Nephron (organoid): ENCODE results near the gene DCAF11.
A peak's percentile ranks its signal among the peaks of the same experiment; 100 is the strongest.

ENCODE experiments used
- H3K27ac Mint-ChIP-seq, 3 experiments: 2 replicates each; pipeline ENCODE4 v1.8.0; 2020; ENCODE audit warnings: mixed read lengths in 3 of 3, mild to moderate bottlenecking in 2 of 3, moderate library complexity in 1 of 3
- H3K27me3 Mint-ChIP-seq: 2 replicates; pipeline ENCODE4 v1.8.0; 2021; ENCODE audit warnings: low read depth, mild to moderate bottlenecking, moderate library complexity, mixed read lengths
- H3K36me3 Mint-ChIP-seq: 2 replicates; pipeline ENCODE4 v1.8.0; 2020; ENCODE audit warnings: low read depth, mixed read lengths
- H3K4me1 Mint-ChIP-seq: 2 replicates; pipeline ENCODE4 v1.8.0; 2020; ENCODE audit warnings: mixed read lengths
- H3K4me3 Mint-ChIP-seq, 3 experiments: 2 replicates each; pipeline ENCODE4 v1.8.0; 2020; ENCODE audit warnings: mild to moderate bottlenecking in 3 of 3, mixed read lengths in 3 of 3, moderate library complexity in 2 of 3
- H3K9me3 Mint-ChIP-seq: 2 replicates; pipeline ENCODE4 v1.8.0; 2020; ENCODE audit warnings: mixed read lengths
- TF ChIP-seq, protein P1 (sequence below), 3 experiments: fragments of 200-600 bp; sonication (generic); IDR thresholded peaks; one replicate each; pipeline ENCODE4 v1.5.0; 2021; ENCODE audit warnings: antibody characterized with exemption in 3 of 3; ENCODE audit not compliant: unreplicated experiment in 3 of 3

DCAF11 gene

DNA sequence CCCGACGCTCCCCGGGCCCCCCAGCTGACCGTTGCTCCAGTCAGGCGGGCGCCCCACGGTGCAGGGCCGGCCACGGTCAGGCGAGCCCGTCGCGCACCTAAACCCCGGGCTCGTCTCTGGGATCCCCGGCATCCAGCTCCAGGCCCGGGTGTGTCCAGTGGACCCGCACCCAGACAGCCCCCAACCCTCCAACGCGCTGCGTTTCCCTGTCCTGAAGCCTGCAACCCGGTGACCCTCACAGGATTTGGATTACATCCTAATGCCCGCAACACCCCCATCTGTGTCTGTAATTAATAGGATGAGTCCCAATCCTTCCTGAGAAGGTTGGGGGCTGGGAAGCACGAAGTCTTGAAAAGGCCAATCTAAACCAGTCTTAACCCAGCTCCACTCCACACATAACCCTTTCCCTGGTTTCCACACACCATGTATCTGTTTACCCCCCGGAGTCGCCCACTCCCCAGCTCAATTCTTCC is 32.8 kb upstream of the DCAF11 start:
- Mint-ChIP-seq H3K4me3 (peak overlapping the region; percentile 76 to 86 (median 84)), H3K27me3 (peaks cover 58% of the 10 kb centered on the region), H3K36me3 (no peaks in the 10 kb centered on the region), H3K9me3 (no peaks in the 10 kb centered on the region), H3K27ac (peak overlapping the region in 1 of 3 experiments; percentile 19), H3K4me1 (peaks cover 28% of the 10 kb centered on the region)
- TF ChIP-seq, protein P1, sequence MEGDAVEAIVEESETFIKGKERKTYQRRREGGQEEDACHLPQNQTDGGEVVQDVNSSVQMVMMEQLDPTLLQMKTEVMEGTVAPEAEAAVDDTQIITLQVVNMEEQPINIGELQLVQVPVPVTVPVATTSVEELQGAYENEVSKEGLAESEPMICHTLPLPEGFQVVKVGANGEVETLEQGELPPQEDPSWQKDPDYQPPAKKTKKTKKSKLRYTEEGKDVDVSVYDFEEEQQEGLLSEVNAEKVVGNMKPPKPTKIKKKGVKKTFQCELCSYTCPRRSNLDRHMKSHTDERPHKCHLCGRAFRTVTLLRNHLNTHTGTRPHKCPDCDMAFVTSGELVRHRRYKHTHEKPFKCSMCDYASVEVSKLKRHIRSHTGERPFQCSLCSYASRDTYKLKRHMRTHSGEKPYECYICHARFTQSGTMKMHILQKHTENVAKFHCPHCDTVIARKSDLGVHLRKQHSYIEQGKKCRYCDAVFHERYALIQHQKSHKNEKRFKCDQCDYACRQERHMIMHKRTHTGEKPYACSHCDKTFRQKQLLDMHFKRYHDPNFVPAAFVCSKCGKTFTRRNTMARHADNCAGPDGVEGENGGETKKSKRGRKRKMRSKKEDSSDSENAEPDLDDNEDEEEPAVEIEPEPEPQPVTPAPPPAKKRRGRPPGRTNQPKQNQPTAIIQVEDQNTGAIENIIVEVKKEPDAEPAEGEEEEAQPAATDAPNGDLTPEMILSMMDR (IDR thresholded peaks at IDR 0.05; ENCODE audit: unreplicated experiment in 3 of 3), result no peak

DNA sequence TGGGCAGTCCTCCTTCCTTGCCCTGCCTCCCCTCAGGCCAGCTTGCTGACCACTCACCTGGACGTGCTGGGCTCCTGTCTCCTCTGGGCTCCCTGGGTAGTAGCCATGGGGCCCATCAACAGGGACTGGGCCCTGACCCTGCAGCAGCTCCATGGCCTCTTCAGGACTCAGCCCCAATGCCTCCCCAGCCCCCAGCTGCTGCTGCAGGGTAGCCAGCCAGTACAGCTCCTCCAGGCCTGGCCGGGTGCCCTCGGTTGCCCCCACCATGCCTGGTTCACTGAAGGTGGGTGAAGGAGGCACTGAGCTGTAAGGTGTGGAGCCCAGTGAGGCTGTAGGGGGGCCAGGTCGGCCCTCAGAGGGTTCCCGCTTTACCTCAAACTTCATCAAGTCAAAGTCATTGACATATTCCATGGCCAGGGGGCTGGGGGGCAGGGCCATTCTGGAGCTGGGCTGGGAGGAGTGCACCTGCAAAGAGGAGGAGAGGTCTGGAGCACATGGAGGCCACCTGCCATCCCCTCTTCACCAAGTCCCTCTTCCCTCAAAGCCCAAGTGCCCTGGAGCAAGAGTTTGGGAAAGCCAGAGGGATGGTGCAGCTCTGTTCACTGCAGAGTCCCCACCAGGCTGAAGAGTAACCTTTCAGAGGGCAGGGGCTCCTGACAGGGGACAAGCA is 32.0 kb upstream of the DCAF11 start:
- Mint-ChIP-seq H3K27me3 (peaks cover 58% of the 10 kb centered on the region), H3K27ac (peak overlapping the region in 1 of 3 experiments; percentile 19), H3K36me3 (no peaks in the 10 kb centered on the region), H3K4me1 (peaks cover 32% of the 10 kb centered on the region), H3K9me3 (no peaks in the 10 kb centered on the region), H3K4me3 (peak overlapping the region; percentile 76 to 86 (median 84))
- TF ChIP-seq, protein P1 (IDR thresholded peaks at IDR 0.05; ENCODE audit: unreplicated experiment in 3 of 3), result no peak

DNA sequence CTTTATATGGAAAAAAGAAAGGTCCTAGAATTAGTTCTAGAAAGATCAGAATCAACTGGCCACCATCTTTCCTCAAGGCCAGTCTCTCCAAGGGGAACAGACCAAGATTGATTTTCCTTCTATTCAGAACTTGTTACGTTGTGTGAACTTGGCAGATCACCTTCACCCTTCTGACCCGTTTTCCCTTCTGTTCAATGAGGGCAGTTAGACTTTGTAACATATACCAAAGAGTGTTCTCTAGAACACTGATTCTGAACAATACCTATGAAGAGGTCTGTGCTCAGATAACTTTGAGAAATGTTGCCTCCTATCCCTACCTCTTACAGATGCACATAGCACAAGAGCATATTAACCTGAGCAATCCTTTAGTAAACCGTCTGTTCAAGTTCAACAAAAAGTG is 31.1 kb upstream of the DCAF11 start:
- H3K27ac Mint-ChIP-seq, result no peak overlapping the region
- H3K36me3 Mint-ChIP-seq, result no peaks in the 10 kb centered on the region
- no peaks in the 10 kb centered on the region for H3K9me3 Mint-ChIP-seq
- peaks cover 55% of the 10 kb centered on the region for H3K27me3 Mint-ChIP-seq
- peak overlapping the region in 1 of 3 experiments; percentile 47 for H3K4me3 Mint-ChIP-seq
- peaks cover 32% of the 10 kb centered on the region for H3K4me1 Mint-ChIP-seq
- TF ChIP-seq, protein P1 (IDR thresholded peaks at IDR 0.05; ENCODE audit: unreplicated experiment in 3 of 3), result no peak

DNA sequence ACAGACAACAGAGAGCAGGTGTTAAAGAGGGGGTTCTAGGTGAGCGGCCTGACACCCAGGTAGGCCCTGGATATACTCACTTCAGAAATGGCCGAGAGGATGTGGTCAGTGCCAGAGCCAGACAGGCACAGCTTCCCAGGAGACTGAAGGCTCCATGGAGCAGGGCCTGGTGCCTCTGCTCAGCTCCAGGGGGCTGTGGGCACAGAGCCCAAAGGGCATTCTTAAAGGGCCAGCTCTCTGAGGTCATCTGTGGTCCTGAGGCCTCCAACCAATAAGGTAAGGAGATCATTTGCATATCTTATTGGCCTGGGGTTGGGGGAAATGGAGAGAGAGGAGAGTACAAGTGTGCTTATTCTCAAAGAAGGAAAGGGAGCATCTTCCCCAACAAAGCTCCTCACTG is 30.1 kb upstream of the DCAF11 start:
- Mint-ChIP-seq H3K4me1 (peaks cover 26% of the 10 kb centered on the region), H3K4me3 (no peak overlapping the region), H3K27me3 (peaks cover 51% of the 10 kb centered on the region), H3K27ac (peak overlapping the region in 1 of 3 experiments; percentile 16), H3K36me3 (no peaks in the 10 kb centered on the region), H3K9me3 (no peaks in the 10 kb centered on the region)
- TF ChIP-seq, protein P1 (IDR thresholded peaks at IDR 0.05; ENCODE audit: unreplicated experiment in 3 of 3), result no peak

DNA sequence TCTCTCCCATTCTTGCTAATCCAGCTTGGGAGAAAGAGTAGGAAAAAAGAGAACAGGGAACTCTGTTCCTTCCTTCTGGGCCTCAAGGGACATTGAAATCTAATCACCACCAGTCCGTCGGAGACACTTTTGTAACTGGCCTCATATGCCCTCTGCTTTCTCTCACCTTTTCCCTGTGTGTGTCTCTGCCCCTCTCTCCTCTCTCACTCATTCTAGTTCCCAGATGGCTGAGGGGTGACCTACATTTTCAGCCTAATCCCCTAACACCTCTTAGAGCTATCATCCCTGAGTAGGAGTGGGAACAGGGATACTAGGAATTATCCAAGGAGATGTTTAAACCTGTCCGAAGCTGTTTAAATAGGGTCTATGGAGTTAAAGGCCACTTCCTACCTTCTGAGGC is 29.4 kb upstream of the DCAF11 start:
- no peaks in the 10 kb centered on the region for H3K36me3 Mint-ChIP-seq
- H3K27me3 Mint-ChIP-seq, result peaks cover 43% of the 10 kb centered on the region
- no peaks in the 10 kb centered on the region for H3K9me3 Mint-ChIP-seq
- no peak overlapping the region for H3K4me3 Mint-ChIP-seq
- TF ChIP-seq, protein P1 (IDR thresholded peaks at IDR 0.05; ENCODE audit: unreplicated experiment in 3 of 3), result no peak
- H3K27ac Mint-ChIP-seq, result no peak overlapping the region
- H3K4me1 Mint-ChIP-seq, result peaks cover 19% of the 10 kb centered on the region
